Muscle of leg (tissue), 11 donors: ENCODE data around the gene MAD1L1. TPM values are rescaled to one million over a fixed set of nuclear protein-coding genes. Genes with fewer than 3 reads are reported as not detected.

Experiments
- DNase-seq: peaks from one replicate; pipeline ENCODE4 v3.0.0; 2013
- H3K27ac ChIP-seq: one replicate; pipeline ENCODE4 v1.5.1; 2013; ENCODE audit warnings: mild to moderate bottlenecking, low read length, control low read depth
- H3K27me3 ChIP-seq: one replicate; pipeline ENCODE4 v1.6.1; 2013; ENCODE audit warnings: low read length; ENCODE audit not compliant: control insufficient read depth, insufficient read depth
- H3K36me3 ChIP-seq: one replicate; pipeline ENCODE4 v1.6.1; 2013; ENCODE audit warnings: low read length; ENCODE audit not compliant: control insufficient read depth, insufficient read depth
- H3K4me1 ChIP-seq: one replicate; pipeline ENCODE4 v1.6.1; 2013; ENCODE audit warnings: low read length; ENCODE audit not compliant: control insufficient read depth, insufficient read depth
- H3K4me3 ChIP-seq: one replicate; pipeline ENCODE4 v1.5.1; 2013; ENCODE audit warnings: low read length, control low read depth
- H3K9me3 ChIP-seq: replicated peaks from 2 replicates; pipeline ENCODE4 v1.6.1; 2013; ENCODE audit warnings: low read depth, low read length; ENCODE audit not compliant: control insufficient read depth
- WGBS: methylation state at CpG from one replicate; pipeline ENCODE4 v1.1.5; 2013; ENCODE audit warnings: missing lambda C conversion rate; ENCODE audit not compliant: insufficient coverage; 5-methylcytosine and 5-hydroxymethylcytosine counted together
- polyA plus RNA-seq, 8 donors: library from polyadenylated mRNA; unstranded; fragments of 120-200 nt; gene quantifications; one replicate each; pipeline versions ENCODE4 v1.2.1 to v1.2.3, GENCODE V29; 2013; ENCODE audit warnings: inconsistent platforms in 1 of 8, low replicate concordance in 1 of 8; ENCODE audit not compliant: insufficient read length in 8 of 8, insufficient read depth in 1 of 8
- total RNA-seq: library from RNA; stranded (reverse); fragments of 120-200 nt; gene quantifications from one replicate; pipeline ENCODE4 v1.2.4, GENCODE V29; 2013

MAD1L1 gene
- total and polyA plus RNA-seq, 9 donors = 19.1 to 38.7 (median 21.8) TPM

DNA sequence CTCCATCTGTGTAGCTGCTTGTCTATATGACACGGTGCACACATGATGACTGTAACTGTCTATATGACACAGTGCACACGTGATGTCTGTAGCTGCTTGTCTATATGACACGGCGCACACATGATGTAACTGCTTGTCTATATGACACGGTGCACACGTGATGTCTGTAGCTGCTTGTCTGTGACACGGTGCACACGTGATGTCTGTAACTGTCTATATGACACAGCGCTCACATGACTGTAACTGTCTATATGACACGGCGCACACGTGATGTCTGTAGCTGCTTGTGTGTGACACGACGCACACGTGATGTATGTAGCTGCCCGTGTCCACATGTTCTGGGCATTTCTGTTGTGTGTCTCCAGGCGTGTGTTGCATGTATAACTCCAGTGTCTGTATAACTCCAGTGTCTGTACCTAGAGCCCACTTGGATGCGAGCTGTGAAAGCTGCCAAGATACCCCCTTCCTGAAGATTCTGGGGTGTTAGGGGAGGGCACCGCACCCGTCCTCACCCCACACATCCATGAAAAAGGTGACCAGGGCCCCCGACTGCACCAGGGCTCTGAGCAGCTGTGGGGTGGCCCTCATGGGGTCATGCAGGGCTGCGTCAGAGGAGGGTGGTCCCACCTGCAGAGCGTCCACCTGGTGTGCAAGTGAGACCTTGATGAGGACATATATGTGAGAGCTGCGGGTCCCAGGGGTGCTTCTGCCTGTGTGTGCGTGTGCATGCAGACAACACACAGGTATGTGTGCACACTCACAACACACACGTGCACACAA is 424.7 kb downstream of the MAD1L1 start:
- peaks cover 23% of the 10 kb centered on the region for H3K4me1 ChIP-seq
- no peak overlapping the region for H3K4me3 ChIP-seq
- H3K27ac ChIP-seq = no peak overlapping the region
- no peak for DNase-seq
- 90% methylated on average over 18 of the region's 26 CpGs for WGBS
- no peaks in the 10 kb centered on the region for H3K36me3 ChIP-seq
- peaks cover 4% of the 10 kb centered on the region for H3K27me3 ChIP-seq
- H3K9me3 ChIP-seq = peaks cover under 1% of the 10 kb centered on the region

DNA sequence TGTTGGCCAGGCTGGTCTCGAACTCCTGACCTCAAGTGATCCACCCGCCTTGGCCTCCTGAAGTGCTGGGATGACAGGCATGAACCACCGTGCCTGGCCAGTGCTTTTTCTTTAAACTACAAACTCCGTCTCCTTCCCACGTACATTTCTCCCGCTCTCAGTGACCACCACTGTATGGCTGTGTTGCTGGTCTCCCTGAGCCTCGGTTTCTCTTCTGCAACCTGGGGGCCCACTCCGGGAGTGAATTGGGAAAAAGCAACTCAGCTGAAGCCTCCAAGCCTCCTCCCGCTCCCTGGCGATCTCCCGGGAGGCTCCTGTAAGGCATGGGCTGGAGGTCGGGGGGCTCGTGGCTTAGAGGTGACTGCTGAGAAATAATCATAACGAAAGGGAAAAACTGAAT is 426.4 kb downstream of the MAD1L1 start:
- no peak overlapping the region for H3K27ac ChIP-seq
- peaks cover 3% of the 10 kb centered on the region for H3K9me3 ChIP-seq
- peaks cover 2% of the 10 kb centered on the region for H3K27me3 ChIP-seq
- H3K4me3 ChIP-seq = no peak overlapping the region
- 58% methylated on average over 7 of the region's 14 CpGs for WGBS
- no peaks in the 10 kb centered on the region for H3K36me3 ChIP-seq
- H3K4me1 ChIP-seq = peaks cover 8% of the 10 kb centered on the region
- no peak for DNase-seq

- WGBS = 88% methylated on average over 16 of the region's 21 CpGs
- no peaks in the 10 kb centered on the region for H3K4me1 ChIP-seq
- no peak overlapping the region for H3K4me3 ChIP-seq
- H3K27ac ChIP-seq = no peak overlapping the region
- H3K36me3 ChIP-seq = no peaks in the 10 kb centered on the region
- no peak for DNase-seq
- peaks cover 3% of the 10 kb centered on the region for H3K9me3 ChIP-seq
- peaks cover 2% of the 10 kb centered on the region for H3K27me3 ChIP-seq
Observed at GRCh38 chr7:1804310-1804709, 428.4 kb downstream of the MAD1L1 start.

- WGBS = 75% methylated on average over 2 of the region's 4 CpGs
Observed at GRCh38 chr7:1802899-1803298, 429.8 kb downstream of the MAD1L1 start.

GRCh38 chr7:1800902-1801301 is 431.8 kb downstream of the MAD1L1 start:
- H3K4me3 ChIP-seq = no peak overlapping the region
- H3K4me1 ChIP-seq = no peaks in the 10 kb centered on the region
- peaks cover 5% of the 10 kb centered on the region for H3K9me3 ChIP-seq
- no peak for DNase-seq
- H3K36me3 ChIP-seq = no peaks in the 10 kb centered on the region
- H3K27ac ChIP-seq = no peak overlapping the region
- 20% methylated on average over 8 of the region's 14 CpGs for WGBS
- peaks cover 2% of the 10 kb centered on the region for H3K27me3 ChIP-seq

More at GRCh38 chr7:1802899-1803298, 429.8 kb downstream of the MAD1L1 start:
- no peaks in the 10 kb centered on the region for H3K4me1 ChIP-seq
- peaks cover 2% of the 10 kb centered on the region for H3K27me3 ChIP-seq
- H3K9me3 ChIP-seq = peaks cover 3% of the 10 kb centered on the region
- H3K4me3 ChIP-seq = no peak overlapping the region
- no peak overlapping the region for H3K27ac ChIP-seq
- H3K36me3 ChIP-seq = no peaks in the 10 kb centered on the region
- DNase-seq = no peak

- H3K27ac ChIP-seq = no peak overlapping the region
- peaks cover 13% of the 10 kb centered on the region for H3K9me3 ChIP-seq
- DNase-seq = no peak
- H3K4me1 ChIP-seq = no peaks in the 10 kb centered on the region
- H3K4me3 ChIP-seq = no peak overlapping the region
- peaks cover 3% of the 10 kb centered on the region for H3K27me3 ChIP-seq
- no CpG with 5 or more reads among the region's 3 CpGs for WGBS
- H3K36me3 ChIP-seq = no peaks in the 10 kb centered on the region
Observed at GRCh38 chr7:1798191-1798590, 434.6 kb downstream of the MAD1L1 start.

DNA sequence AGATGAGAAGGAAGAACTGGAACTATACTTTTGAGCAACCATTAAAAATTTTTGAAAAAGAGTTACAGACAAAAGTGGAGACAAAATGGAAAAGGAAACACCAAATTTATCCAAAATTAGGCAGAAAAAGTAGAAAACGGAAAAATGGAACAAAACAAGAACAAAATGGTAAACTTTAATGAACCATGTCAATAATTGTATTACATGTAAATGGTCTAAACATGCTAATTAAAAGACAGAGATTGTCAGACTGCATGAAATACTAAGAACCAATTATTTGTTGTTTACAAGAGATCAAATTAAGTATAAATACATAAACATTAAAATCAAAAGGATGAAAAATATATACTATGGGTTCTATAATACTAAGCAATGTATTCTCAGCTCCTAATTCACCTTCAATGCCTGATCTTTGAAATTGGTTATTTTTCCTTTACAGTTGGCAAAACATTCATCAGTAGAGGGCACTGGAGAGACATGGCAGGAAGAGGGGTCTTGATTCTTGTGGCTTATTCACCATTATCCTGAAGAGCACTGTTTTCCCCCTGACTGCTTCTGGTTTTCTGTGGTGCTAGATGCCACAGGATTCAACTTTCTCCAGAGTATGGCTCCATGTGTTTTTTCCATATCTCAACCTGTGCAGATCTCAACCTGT is 437.7 kb downstream of the MAD1L1 start:
- Histone ChIP-seq H3K9me3 (peaks cover 13% of the 10 kb centered on the region), H3K4me3 (no peak overlapping the region), H3K27ac (no peak overlapping the region), H3K36me3 (no peaks in the 10 kb centered on the region), H3K4me1 (no peaks in the 10 kb centered on the region), H3K27me3 (peaks cover 3% of the 10 kb centered on the region)
- no peak for DNase-seq
- no CpG with 5 or more reads among the region's 1 CpG for WGBS

DNA sequence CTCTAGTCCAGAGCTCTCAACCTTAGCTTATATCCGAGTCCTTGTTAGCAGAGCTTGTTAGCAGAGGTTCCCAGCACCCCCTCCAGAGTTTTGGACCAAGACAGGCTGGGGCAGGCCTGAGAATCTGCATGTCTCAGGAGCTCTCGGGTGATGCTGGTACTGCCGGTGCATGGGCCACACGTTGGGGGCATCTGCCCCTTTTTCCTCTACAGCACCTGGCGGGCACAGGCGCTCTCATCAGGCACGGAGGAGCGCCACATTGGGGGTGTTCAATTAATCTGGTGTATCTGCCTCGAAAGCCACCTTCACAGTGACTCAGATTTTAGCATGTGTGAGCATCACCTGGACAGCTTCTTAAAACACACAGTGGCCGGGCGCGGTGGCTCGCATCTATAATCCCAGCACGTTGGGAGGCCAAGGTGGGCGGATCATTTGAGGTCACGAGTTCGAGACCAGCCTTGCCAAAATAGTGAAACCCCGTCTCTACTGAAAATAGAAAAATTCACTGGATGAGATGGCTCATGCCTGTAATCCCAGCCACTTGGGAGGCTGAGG is 445.0 kb downstream of the MAD1L1 start:
- Histone ChIP-seq H3K4me3 (no peak overlapping the region), H3K4me1 (no peaks in the 10 kb centered on the region), H3K36me3 (no peaks in the 10 kb centered on the region), H3K9me3 (peaks cover 12% of the 10 kb centered on the region), H3K27me3 (peaks cover 4% of the 10 kb centered on the region), H3K27ac (no peak overlapping the region)
- DNase-seq = no peak
- WGBS = 89% methylated on average over 11 of the region's 18 CpGs

- no peaks in the 10 kb centered on the region for H3K36me3 ChIP-seq
- H3K4me3 ChIP-seq = no peak overlapping the region
- H3K9me3 ChIP-seq = peaks cover 10% of the 10 kb centered on the region
- 76% methylated on average over 9 of the region's 9 CpGs for WGBS
- H3K4me1 ChIP-seq = no peaks in the 10 kb centered on the region
- H3K27ac ChIP-seq = no peak overlapping the region
- H3K27me3 ChIP-seq = peaks cover 4% of the 10 kb centered on the region
- no peak for DNase-seq
Observed at GRCh38 chr7:1787241-1787640, 445.5 kb downstream of the MAD1L1 start.

- WGBS = 100% methylated on average over 2 of the region's 3 CpGs
- no peaks in the 10 kb centered on the region for H3K4me1 ChIP-seq
- no peaks in the 10 kb centered on the region for H3K36me3 ChIP-seq
- no peak for DNase-seq
- peaks cover 10% of the 10 kb centered on the region for H3K9me3 ChIP-seq
- no peak overlapping the region for H3K27ac ChIP-seq
- H3K4me3 ChIP-seq = no peak overlapping the region
- peaks cover 4% of the 10 kb centered on the region for H3K27me3 ChIP-seq
Observed at GRCh38 chr7:1785839-1786238, 446.9 kb downstream of the MAD1L1 start.
